NCI-H2171 treated with DMSO at 0.1 percent for 48 hours (cell line): ENCODE measurements around the gene PPFIBP1.
"Not testable (repeated sequence)": the region's sequence is repeated elsewhere in the genome, so short reads cannot be mapped to it uniquely, and the experiment has no call there.

ENCODE experiments used
- DNase-seq: peaks from one replicate; lab custom pipeline; 2025; lab: John Stamatoyannopoulos, UW

PPFIBP1 gene

DNA sequence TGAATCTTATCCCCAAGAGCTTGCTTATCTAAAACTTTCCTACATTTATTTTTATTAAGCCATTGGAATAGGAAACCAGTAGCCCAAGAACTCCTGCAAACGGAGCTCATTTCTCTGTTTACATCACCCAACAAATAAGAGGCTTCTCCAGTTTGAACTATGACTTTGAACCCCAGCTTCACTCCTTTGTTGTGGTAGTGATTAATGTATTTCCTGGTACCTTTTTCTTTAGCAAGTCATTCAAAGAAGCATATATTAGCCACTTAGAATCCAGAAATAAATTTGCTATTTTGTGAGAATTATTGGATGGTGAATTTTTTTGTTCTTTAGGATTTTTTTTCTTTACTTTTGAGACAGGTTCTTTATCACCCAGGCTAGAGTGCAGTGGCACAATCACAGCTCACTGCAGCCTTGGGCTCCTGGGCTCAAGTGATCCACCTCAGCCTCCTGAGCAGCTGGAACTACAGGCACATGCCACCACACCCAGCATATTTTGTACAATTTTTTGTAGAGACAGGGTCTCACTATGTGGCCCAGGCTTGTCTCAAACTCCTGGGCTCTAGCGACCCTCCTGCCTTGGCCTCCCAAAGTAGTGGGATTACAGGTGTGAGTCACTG, 104.0 kb downstream of the PPFIBP1 start:
- DNase-seq: not testable (repeated sequence)

GRCh38 chr12:27630219-27630618, 106.2 kb downstream of the PPFIBP1 start:
- DNase-seq: not testable (repeated sequence)

DNA sequence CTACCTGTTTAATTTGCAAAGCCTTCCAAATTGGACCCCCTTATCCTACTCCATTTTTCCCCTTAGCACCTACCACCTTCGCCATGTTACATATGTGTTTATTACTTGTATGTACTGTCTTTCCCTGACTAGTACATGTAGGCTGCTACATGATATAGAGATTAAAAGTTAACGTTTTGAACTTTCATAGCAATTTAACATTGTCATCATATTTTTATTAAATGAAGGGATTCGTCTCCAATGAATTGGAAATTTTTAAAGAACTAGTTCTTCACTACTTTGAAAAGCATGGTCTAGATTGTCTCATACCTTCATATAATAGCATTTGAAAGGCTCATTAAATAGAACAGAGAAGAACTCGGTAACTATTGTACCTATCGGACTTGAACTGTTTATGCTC, 107.4 kb downstream of the PPFIBP1 start:
- DNase-seq: no peak

GRCh38 chr12:27631813-27632491, 107.9 kb downstream of the PPFIBP1 start:
- no peak for DNase-seq

DNA sequence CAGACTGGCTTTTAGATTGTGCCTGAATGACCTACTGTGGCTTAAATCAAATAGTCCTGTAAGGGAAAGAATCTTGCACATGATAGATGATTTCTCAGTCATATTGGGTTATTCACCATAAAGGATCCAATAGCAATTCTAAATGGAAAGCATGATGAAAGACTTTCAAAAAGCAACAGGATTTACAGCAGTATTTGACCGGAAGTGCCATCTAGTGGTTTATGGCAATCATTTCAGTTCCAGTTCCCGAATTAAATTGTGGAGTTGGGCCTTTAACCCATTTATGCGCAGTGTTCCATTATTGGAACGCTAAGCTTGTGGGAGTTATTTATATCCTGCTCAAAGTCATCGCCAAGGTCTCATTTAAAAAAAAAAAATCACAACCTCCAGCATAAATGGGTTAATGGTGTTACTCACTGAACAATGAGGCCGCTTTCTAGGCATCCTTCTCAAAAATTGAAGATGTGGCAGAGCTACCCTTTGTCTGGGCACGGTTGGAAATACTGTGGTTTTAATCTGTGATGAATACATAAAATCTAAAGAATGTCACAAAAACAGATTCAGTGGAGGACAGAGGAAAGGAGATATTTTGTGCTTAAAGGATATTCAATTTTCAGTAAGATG, 111.5 kb downstream of the PPFIBP1 start:
- DNase-seq: peak; percentile 94

- not testable (repeated sequence) for DNase-seq
Observed at GRCh38 chr12:27636569-27636968, 112.6 kb downstream of the PPFIBP1 start.

GRCh38 chr12:27637524-27637923, 113.5 kb downstream of the PPFIBP1 start:
- no peak for DNase-seq

DNA sequence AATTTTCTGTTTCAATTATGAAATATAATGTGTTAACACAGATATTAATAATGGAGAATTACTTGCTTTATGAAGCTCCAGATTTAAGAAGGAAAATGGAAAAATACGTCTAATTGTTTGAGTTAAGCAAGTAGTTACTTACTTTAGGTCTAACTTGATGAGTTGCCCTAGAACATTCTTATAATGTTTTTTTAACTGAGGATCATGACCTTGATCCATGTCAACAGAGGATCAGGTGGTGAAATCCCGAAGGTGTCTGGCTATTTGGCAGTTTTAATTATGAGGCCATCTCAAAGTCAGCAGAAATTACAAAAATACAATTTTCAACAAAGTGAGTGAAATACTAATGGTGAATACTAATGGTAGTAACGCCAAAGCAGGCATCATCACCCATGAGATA, 115.3 kb downstream of the PPFIBP1 start:
- no peak for DNase-seq

DNA sequence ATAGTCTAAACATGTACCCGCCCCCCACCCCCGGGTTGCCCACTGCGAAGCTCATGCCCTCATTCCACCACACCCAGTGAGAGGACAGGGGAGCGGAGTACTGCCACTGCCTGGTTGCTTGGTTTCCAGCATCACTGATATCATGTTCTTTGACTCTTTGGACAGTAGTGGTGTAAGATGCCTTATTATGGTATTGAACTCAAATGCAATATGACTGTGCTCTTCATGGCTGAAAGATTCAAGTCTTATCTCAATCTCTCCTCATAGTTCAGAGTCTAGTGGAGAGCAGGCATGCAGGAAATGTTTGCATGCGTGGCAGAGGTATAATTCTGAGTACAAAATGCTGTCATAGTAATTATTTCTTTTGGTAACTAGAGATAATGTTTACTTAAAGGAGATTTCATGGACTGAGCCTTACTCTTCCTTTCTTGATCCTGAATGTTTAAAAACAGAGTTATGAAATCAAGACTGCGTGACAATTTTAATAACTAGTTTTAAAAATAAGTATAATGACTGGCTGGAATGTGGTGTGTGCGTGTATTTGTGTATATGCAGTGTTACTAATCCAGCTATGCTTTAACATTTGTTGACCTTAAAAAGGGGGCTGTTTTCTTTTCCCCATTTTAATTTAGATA, 116.7 kb downstream of the PPFIBP1 start:
- DNase-seq: not testable (repeated sequence)

GRCh38 chr12:27642361-27642760, 118.4 kb downstream of the PPFIBP1 start:
- DNase-seq: not testable (repeated sequence)

GRCh38 chr12:27642892-27643291, 118.9 kb downstream of the PPFIBP1 start:
- DNase-seq: not testable (repeated sequence)

GRCh38 chr12:27644158-27644845, 120.3 kb downstream of the PPFIBP1 start:
- DNase-seq: no peak

DNA sequence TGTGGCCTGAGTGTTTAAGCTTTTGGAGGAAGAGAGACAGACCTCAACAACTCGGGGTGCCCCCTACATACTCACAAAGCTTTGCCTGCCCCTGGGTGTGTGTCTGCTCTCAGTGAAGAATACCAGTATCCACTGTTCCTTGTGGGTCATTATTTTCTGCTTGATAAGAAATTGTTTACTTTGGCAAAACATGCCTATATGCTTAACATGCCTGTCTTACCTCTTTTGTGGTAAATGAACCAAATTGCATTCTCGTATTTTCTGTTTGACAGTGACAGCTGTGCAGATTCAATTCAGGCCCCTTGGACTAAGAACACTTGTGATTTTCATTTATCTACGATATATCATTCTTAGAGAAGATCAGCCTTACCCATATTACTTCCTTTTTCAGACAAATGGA, 121.7 kb downstream of the PPFIBP1 start:
- DNase-seq: no peak

- DNase-seq: no peak
Observed at GRCh38 chr12:27646149-27646548, 122.1 kb downstream of the PPFIBP1 start.

GRCh38 chr12:27650011-27650410, 126.0 kb downstream of the PPFIBP1 start:
- no peak for DNase-seq

GRCh38 chr12:27651201-27651600, 127.2 kb downstream of the PPFIBP1 start:
- DNase-seq: no peak

DNA sequence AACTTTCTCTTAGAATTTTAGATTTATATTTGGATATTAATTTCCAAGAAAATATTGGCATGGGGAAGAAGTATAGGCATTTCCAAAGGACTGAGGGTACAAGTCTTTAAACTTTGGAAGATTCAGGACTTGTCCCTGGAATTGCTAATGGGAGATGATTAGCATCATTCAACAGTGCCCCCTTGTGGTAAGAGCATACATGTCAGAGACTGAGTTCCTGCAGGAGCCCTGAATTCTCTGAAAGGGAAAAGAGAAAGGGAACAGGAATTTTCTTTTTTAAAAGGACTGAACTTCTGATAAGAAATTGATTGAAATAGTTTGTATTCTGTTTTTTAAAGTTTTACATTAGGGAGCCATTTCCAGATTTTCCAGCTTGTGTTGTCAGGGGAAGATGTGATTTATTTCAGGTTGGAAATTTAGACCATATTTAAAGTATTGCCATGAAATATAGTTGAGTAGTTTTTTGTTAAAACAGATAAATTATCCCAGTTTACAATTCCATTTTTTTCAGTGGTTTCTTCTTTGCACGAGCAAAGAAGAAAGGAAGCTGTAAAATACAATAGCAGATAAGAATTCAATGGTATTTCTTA, 128.3 kb downstream of the PPFIBP1 start:
- DNase-seq: peak; percentile 98

DNA sequence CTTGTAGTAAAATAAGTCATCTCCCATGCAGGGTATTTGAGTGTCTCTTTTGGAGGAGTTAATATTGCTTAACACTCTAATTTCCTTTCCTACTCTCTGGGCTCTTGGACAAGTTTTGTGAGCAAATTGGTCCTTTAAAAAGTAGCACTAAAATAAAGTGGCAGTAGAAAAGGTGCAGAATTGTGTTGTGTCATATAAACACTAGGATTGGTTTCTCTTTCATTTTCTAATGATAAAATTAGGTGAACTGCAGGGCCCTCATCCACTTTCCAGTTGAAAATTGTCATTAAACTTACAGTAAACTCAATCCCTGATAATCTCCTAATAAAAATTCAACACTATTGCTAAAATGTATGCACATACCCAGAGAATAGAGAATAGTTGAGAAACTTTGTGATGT, 129.7 kb downstream of the PPFIBP1 start:
- DNase-seq: no peak

GRCh38 chr12:27655476-27655875, 131.5 kb downstream of the PPFIBP1 start:
- not testable (repeated sequence) for DNase-seq

DNA sequence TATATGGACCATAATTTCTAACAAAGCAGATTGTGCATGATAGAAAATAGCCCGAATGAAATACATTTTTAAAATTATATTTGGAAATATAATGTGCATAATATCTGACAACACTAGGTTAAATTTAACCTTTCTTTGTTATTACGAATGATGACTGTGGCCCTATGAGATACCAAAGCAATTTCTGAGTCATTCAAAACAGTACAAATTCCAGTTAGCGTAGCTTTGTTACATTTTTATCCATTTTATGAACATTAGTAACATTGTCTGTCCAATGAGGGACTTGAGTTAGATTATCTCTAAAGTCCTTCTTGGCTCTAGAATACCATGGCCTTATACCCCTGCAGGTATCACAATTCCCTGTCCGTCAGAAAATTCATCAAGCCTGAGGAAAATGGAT, 133.3 kb downstream of the PPFIBP1 start:
- no peak for DNase-seq

- no peak for DNase-seq
Observed at GRCh38 chr12:27665704-27666103, 141.7 kb downstream of the PPFIBP1 start.

GRCh38 chr12:27666510-27666909, 142.5 kb downstream of the PPFIBP1 start:
- DNase-seq: no peak
